Measurements from ENCODE around the gene ZER1.
"Not testable (repeated sequence)": the region's sequence is repeated elsewhere in the genome, so short reads cannot be mapped to it uniquely, and the experiment has no call there.

The ZER1 gene

DNA sequence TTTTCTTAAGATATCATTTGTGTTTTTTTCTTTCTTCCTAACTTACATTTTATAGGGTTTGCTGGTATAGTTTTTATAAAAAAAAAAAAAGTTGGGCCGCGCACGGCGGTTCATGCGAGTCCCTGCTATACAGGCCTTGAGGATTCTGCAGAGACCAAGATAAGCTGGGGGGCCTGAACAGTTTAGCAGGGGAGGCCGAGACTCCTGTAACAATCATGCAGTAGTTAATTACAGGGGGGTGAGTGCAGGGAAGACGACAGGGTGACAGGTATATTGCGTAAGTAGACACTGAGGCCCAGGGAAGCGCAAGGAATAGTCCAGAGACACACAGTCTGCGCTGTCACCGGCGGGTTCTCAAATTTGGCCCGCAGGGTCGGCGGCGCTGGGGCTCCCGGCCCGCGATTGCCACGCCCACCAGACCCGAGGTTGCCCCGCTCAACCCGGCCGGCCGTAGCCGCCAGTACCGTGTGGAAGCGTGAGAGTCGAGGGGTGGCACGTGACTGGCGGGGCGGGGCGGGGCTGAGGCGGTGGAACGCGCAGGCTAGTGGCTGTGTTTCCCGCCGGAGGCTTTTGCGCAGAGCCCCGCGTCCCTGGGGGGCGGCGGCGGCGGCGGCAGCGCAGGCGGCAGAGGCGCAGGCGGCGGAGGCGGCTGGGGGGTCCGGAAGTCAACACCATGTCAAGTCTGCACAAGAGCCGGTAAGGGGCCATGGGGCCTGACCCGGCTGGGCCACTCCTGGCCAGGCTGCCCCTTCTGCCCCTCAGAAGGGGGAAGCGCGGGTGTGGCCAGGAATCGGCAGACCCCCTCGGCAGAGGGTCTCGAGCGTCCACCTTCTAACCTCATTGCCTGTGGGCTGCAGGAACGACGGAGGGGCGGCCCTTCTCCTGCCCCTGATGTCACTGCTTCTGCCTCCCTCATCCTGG lies 15.2 kb upstream of the ZER1 start, which contains the start of gene TBC1D13:
Gene TBC1D13, plus strand, starts transcription at position 573 of the 921 bp plus-strand sequence. Its CDS starts 101 bp downstream, at position 674.
- DNase-seq = peak; percentile 64 to 92 (median 90)

DNA sequence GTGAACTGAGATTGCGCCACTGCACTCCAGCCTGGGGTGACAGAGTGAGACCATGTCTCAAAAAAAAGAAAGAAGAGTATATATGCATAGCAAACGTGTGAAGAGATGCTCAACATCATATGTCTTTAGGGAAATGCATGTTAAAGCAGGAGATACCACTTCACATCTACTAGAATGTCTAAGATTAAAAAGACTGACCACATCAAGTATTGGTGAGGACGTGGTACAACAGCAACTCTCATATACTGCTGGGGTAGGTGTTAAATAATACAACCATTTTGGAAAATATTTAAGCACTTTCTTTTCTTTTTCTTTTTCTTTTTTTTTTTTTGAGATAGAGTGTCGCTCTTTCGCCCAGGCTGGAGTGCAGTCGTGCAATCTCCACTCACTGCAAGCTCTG lies 13.7 kb upstream of the ZER1 start:
- DNase-seq = no peak

DNA sequence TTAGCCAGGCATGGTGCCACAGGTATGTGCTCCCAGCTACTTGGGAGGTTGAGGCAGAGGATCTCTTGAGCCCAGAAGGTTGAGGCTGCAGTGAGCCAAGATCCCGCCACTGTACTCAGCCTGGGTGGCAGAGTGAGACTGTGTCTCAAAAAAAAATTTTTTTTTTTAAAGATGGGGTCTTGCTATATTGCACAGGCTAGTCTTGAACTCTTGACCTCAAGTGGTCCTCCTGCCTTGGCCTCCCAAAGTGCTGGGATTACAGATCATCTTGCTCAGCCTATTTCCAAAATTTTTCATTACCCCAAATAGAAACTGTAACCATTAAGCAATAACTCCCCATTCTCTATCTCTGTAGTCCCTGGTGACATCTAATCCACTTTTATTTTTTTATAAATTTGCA lies 10.9 kb upstream of the ZER1 start:
- DNase-seq = no peak

DNA sequence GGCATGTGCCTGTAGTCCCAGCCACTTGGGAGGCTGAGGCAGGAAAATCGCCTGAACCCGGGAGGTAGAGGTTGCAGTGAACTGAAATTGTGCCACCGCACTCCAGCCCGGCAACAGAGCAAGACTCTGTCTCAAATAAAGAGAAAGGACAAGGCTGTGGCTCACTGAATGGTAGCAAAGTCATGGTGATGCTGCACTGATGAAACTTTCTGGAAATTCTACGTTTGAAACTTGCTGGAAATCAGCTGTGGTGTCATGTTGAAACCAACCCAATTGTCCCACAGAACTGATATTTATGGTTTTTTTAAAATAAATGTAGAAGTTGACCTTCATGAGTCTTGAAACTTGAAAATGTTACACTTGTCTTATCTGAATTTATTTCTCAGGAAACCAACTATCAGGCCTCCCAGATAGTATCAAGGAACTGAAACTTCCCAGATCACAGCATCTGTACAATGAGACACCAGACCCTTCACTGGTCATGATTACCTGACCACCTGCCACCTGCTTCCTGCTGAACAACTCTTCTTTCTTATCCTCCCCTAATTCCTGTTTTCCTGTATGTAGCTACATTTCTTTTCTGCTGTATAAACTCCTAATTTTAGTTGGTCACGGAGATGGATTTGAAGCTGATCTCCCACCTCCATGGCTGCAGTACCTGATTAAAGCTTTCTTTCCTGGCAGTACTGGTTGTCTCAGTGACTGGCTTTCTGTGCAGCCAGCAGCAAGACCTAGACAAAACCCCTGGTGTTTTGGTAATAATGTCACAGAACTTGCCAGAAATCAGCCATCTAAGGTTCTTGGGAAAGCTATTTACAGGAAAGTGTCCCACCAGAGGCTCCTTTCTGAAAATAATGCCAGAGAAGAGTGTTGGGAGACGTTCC lies 9.7 kb upstream of the ZER1 start:
- DNase-seq = no peak

DNA sequence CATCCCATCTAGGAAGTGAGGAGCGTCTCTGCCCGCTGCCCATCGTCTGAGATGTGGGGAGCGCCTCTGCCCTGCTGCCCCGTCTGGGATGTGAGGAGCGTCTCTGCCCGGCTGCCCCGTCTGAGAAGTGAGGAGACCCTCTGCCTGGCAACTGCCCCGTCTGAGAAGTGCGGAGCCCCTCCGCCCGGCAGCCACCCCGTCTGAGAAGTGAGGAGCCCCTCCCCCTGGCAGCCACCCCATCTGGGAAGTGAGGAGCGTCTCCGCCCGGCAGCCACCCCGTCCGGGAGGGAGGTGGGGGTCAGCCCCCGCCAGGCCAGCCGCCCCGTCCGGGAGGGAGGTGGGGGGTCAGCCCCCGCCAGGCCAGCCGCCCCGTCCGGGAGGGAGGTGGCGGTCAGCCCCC lies 8.4 kb upstream of the ZER1 start:
- not testable (repeated sequence) for DNase-seq

DNA sequence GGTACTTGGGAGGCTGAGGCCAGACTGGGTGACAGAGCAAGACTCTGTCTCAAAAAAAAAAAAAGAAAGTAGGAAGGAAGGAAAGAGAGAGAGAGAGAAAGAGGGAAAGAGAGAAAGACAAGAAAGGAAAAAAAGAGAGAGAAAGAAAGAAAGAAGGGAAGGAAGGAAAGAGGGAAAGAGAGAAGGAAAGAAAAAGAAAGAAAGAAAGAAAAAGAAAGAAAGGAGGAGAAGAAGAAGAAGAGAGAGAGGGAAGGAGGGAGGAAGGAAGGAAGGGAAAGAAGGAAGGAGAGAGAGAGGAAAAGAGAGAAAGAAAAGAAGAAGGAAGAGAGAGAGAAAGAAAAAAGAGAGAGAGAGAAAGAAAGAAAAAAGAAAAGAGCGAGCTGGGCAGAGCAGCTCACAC lies 3.1 kb upstream of the ZER1 start:
- no peak for DNase-seq

DNA sequence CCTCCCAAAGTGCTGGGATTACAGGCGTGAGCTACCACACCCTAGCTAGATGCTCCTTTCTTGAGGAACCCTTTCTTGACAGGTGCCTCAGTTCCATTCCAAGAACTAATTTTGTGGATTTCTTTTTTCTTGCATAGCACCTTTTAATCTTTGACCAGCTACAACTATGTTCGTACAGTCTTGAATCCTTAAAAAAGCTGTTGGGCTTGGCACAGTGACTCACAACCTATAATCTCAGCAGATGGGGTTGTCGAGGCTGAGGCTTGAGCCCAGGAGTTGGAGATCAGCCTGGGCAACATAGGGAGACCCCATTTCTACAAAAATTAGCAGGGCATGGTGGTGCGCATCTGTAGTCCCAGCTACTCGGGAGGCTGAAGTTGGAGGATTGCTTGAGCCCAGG lies 1.3 kb upstream of the ZER1 start:
- DNase-seq = no peak

DNA sequence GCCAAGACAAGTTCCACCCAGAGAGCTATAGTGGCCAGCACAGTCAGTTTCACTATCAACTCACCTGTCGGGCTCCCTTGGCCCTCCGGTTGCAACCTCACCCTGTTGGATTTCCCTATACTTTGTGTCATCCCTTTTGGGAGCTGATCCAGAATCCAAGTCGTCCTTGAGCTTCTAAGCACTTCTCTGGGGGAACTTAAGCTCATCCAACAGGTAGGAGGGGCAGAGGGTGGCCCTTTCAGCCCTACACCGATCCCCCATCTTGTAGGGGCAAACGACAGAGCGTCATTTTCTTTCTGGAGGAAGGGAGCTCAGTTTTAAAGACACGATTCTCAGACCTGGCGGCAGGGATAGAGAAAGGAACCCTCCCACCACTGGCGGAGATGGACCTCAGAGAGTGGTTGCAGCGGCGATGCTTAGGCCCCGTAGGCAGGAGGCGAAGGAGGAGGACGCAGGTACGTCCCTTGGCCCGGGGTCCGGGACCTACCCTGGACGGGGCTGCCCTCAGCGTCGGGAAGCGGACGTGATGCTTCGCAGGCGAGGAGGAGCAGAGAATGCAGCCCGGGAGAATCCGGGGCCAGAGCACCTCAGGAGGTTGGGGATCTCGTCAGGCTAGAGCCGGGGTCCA lies 519 bp downstream of the ZER1 start:
- no peak for DNase-seq

DNA sequence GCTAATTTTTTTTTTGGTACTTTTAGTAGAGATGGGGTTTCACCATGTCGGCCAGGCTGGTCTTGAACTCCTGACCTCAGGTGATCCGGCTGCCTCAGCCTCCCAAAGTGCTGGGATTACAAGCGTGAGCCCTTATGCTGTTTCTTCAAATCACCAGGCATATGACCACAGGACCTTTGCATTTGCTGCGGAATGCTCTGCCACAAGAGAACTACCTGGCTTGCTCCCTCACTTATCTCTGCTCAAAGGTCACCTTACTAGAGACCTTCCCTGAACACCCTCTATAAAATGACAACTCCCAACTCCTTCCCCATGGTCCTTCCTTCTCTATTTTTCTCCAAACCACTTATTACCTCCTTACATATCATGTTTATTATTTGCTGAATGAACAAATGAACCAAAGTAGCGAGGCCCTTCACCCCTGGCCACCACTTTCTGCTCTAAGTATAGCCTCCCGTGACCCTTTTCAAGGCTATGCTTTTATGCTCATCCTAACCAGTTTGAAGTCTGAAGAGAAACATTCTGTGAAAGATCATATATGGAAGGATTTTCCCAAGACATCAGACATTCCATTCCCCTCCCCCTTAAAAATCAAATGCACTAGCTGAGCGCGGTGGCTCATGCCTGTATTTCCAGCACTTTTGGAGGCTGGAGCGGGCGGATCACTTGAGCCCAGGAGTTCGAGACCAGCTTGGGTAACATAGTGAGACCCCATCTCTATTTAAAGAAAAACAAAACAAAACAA lies 1.3 kb downstream of the ZER1 start:
- DNase-seq = no peak

DNA sequence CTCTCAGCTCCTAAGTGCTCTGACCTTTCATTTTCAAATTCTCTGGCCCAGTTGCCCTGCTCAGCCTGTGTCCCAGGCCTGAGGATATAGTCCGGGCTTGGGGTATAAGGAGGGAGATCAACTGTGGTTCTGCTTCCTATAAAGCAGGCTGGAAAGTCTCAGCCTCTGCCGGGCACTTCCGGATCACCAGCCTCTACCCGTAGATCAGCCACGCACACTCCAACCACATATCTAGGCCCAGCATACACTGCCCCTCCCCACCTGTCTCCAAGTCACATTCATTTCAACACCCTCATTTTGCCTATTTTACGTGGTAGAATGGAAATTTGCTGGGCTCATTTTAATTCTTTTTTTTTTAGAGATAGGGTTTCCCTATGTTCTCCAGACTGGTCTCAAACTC lies 3.1 kb downstream of the ZER1 start:
- DNase-seq = no peak

DNA sequence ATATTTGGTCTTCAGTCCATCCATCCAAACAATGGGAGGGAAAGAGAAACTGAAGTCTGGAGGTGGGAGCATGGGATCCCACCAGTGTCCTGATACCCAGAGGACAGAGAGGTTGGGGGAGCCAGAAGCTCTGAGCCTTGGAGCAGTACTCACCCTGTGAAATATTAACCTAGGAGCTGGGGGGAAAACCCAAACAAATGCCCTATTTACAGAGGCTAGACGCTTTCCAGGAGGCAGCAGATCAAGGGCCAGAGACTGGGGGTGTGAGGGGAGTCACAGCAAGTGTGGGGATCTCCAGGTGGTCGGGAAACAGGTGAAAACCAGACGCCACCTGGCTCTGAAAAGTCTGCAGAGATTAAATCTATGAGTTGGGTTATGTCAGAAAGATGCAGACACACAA lies 6.2 kb downstream of the ZER1 start:
- DNase-seq = no peak

DNA sequence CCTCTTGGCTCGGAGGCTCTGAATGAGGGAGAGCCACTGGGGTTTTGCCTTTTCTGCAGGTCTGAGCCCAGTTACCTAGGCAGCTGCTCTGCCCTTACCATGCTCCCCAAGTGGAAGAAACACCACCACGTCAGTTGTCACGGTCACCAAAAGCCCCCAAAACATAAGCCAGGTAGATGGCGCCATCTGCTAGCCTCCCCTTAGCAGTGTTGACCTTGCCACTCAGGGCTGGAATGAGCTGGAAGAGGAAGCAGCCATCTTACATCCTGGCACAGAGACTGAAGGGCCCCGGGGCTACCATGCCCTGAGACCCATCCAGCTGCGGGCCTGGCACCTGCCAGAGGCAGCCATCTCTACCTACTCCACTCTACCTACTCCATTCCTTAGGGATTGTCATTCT lies 7.4 kb downstream of the ZER1 start:
- DNase-seq = no peak

DNA sequence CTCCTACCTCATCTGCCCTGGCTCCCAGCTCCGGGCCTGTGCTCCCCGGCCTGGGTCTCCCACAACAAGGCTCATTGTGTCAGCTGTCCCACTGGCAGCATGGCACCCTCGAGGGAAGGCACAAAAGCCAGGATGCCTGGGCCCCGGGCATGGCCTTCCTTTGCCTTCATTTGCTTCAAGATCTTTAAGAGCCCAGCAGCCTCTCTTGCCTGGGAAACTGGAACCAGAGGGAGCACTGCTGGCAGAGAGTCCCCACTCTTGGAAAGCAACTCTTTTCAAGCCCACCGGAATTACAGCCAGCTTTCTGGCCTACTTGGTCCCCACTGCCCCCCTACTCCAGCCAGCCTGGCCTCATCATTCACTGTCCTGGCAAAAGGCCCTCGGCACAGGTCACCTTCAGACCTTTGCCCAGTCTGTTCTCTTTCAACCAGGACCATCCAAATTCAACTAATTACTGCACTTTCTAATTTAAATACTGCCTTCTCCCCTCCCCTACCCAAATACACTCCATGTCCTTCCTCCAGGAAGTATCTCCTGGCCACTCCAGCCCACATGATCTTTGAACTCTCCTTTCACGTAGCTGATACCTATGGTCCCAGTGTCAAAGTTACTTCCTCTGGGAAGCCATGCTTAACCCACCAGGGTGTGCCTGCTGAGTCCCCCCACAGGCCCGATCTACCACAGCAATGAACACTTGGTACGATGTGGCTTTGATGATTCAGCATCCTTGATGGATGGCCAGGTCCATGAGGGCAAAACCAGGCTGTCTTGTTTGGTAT lies 8.9 kb downstream of the ZER1 start:
- DNase-seq = no peak

DNA sequence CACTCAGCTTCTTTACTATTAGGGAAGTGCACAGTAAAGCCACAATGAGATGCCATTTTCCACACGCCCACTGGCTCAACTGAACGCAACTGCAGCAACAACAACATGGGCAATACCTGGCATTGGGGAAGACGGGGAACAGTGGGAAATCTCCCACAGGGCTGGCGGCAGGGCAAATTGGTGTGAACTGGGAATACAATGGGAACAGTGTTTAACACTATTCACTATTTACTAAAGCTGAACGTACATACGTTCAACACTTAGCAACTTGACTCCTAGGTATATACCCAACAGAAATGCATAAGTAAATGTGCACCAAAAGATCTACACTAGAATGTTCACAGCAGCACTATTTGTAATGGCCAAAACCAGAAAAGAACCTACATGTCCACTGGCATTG lies 14.1 kb downstream of the ZER1 start:
- no peak for DNase-seq

DNA sequence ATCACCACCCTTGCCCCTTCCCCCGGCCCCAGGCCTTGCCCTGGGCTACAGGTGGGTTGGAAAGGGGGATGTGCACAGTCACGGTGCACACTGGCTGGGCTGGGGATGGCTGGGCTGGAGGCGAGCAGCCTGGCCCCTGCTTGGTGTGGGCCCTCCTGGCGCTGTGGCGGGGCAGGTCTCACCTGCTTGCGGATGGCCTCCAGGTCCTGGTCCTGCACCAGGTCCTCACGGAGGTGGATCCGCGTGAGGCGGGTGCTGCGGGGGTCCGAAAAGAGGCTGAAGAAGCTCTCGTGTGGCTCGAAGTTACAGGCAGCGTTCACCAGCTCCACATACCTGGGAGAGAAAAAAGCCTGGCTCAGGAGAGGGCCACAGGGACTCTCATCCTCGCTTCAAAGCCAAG lies 18.1 kb downstream of the ZER1 start:
- DNase-seq = no peak

DNA sequence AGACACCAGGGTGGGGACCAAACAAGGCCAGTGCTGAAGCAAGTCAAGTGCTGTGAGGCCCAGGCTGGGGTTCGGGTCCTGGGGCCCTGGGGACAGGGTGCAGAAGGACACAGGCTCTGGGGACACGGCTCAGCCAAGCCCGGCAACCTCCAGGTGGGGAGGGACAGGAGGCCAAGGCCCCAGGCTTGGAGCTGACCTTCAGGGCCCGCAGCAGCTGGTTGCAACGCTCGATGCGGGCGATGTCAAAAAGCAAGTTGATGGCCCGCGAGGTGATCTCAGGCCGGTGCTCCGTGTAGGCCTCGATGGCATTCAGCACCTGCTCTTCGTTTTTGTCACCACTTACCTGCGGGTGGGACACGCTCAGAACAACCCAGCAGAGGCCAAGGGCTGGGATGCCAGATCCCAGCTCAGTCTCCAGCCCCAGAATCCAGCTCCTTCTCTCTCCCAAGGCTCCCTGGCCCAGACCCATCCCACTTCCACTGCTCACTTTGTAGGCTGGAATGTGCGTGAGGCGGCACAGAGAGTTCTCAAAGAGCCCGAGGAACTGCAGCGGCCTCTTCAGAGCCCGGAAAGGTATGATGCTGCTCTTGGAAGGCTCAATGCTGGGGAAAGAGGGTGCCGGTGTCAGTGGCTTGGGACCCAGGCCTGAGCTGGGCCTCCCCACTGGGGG lies 20.7 kb downstream of the ZER1 start:
- DNase-seq = no peak

DNA sequence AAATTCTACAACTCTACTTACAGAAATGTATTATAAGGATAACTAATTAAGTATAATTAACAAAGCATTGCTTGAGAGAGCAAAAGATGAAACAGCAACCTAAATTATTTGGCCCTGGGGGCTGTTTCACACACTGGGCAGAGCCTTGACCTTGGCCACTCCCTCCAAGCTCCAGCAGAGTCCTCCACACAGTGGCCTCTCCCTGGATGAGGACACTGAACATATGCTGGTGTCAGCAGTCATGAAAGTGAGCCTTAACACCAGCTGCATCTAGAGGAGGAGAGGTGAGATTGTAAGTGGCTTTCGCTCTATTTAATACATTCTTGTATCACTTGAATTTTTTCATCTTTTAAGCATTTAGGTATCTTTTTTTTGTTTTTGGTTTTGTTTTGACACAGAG lies 24.5 kb downstream of the ZER1 start:
- no peak for DNase-seq

DNA sequence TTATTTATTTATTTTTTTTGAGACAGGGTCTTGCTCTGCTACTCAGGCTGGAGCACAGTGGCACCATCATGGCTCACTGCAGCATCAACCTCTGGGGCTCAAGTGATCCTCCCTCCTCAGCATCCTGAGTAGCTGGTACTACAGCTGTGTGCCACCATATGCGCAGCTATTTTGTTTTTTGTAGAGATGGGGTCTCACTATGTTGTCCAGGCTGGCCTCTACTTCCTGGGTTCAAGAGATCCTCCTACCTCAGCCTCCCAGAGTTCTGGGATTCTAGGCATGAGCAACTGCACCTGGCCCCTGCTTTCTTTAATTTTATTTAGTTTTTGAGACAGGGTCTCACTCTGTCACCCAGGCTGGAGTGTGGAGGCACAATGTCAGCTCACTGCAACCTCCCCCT lies 28.3 kb downstream of the ZER1 start:
- no peak for DNase-seq

DNA sequence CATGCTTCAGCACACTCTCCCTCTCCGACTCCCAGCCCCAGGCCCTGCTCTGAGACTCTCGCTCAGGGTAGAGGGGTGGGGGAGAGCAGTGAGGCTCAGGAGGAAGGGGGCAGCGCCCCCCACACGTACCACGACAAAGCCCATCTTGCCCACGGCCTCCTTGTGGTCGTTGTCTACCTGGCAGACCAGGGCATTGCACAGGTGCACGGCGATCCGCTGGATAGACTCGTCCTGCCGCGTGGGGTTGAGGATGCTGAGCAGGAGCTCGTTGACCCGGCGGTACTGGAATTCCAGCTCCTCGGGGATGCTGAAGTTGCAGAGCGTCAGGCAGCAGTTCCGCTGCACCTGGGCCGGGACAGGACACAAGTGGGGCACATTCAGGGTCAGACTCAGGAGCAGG lies 29.3 kb downstream of the ZER1 start:
- DNase-seq = no peak

DNA sequence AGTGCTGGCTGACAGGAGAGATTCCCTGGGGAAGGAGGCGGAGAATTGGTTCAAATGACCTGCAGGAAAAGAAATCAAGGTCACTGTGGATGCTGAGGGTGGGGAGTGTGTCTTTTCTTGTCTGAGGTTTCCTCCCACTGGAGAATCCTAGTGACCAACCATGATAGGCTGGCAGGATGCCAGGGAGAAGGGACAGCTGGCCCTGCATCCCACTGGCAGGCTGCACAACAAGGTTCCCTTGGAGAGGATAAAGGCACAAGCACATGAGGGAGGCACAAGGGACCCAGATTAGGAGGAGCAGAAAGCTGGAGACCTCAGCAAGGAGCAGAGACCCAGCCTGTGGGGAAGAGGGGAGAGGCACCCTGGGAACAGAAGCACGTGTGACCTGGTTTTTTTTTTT lies 36.4 kb downstream of the ZER1 start:
- DNase-seq = peak in 2 of 3 experiments; percentile 17 to 68

DNA sequence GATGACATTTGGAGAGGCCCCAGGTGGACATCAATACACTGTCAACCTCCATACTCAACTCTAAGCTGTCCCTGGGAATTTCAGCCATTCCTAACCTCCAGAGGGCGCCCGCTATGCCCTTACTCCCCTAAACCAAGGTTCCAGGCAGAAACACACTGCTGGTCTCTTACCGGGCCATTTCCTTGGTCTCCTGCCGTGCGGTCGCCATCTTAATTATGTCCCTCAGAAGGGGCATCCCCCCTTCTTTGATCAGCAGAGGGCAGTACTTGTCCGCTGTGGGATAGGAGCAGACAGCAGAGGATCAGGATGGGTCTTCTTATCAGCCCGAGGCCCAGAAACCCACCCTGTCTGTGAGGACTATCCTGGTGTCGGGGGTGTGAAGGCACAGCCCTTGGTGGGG lies 38.5 kb downstream of the ZER1 start:
- peak; percentile 37 to 84 (median 68) for DNase-seq

Data from NCI-H1417 (cell line).